Memory B cell (primary cell): Measurements from ENCODE around the gene PDZRN3.

ENCODE experiments used
- ATAC-seq: fragments of 150-1000 bp; cut with Tn5 transposase; 2 replicates; pipeline ENCODE4 v1.10.0; 2021; ENCODE audit warnings: low read depth, mild to moderate bottlenecking, moderate library complexity
- DNase-seq, 2 donors: peaks; one replicate each; pipeline ENCODE4 v3.0.0; 2022; ENCODE audit warnings: low spot score in 2 of 2
- H3K27ac Mint-ChIP-seq: one replicate; pipeline ENCODE4 v1.8.0; 2022; ENCODE audit warnings: mild to moderate bottlenecking, moderate library complexity, mixed read lengths
- H3K27me3 Mint-ChIP-seq: one replicate; pipeline ENCODE4 v1.8.0; 2022; ENCODE audit warnings: mixed read lengths
- H3K36me3 Mint-ChIP-seq: one replicate; pipeline ENCODE4 v1.8.0; 2022; ENCODE audit warnings: mild to moderate bottlenecking, mixed read lengths
- H3K4me1 Mint-ChIP-seq: one replicate; pipeline ENCODE4 v1.8.0; 2022; ENCODE audit warnings: mixed read lengths
- H3K4me3 Mint-ChIP-seq: one replicate; pipeline ENCODE4 v1.8.0; 2022; ENCODE audit warnings: mild to moderate bottlenecking, moderate library complexity, mixed read lengths
- H3K9me3 Mint-ChIP-seq: one replicate; pipeline ENCODE4 v1.8.0; 2022; ENCODE audit warnings: mixed read lengths

PDZRN3 gene

DNA sequence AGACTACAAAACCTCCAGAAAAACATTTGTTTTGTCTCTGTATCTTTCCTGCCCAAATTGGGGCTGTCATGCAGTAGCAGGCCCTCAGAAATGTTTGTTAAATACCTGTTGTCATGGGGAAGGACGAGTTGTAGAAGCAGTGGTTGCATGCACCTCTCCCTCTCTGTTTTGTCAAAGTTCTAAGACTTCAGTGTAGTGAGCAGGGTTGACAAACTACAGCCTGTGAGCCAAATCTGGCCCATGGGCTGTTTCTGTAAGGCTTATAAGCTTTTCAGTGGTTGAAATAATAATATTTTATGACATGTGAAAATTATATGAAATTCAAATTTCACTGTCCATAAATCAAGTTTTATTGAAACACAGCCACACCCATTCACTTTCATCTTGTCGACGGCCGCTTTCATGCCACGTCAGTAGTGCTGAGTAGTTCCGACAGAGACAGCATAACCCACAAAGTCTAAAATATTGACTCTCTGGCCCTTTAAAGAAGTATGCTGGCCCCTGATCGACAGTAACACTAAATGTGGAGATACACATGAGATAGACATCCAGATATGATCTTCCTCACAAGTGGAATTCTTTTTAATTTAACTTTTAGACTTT is 102.9 kb downstream of the PDZRN3 start:
- Mint-ChIP-seq H3K4me3 (no peak overlapping the region), H3K4me1 (no peaks in the 10 kb centered on the region), H3K9me3 (peaks cover 3% of the 10 kb centered on the region), H3K27me3 (peaks cover 3% of the 10 kb centered on the region), H3K27ac (no peak overlapping the region), H3K36me3 (no peaks in the 10 kb centered on the region)
- no peak for ATAC-seq
- DNase-seq = no peak

DNA sequence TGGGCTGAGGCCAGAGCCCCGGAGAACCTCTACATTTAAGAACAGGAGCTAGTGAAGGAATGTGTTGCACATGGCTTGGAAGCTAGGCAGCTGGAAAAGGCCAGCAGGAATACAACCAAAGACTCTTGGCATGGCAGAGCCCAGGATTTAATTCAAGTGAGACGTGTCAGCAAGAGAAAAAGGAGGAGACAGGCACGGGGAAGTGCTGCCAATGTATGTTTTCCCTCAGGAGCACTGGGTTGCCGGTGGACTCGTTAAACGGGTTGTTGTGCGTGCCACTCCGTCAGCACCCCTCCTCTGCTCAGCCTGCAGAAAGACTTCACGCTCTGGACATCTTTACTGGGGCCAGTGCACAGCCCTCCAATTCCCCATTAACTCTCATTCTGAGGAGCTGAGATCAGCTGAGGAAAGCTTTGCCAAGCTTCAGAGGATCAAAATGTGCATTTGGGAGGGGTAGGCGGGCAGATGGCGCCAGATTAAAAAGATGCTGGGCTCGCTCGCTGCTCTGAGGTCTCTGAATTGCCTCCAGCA is 103.7 kb downstream of the PDZRN3 start:
- no peak overlapping the region for H3K27ac Mint-ChIP-seq
- DNase-seq = no peak
- peaks cover 3% of the 10 kb centered on the region for H3K27me3 Mint-ChIP-seq
- no peak for ATAC-seq
- peaks cover 3% of the 10 kb centered on the region for H3K9me3 Mint-ChIP-seq
- H3K4me1 Mint-ChIP-seq = no peaks in the 10 kb centered on the region
- no peaks in the 10 kb centered on the region for H3K36me3 Mint-ChIP-seq
- no peak overlapping the region for H3K4me3 Mint-ChIP-seq

DNA sequence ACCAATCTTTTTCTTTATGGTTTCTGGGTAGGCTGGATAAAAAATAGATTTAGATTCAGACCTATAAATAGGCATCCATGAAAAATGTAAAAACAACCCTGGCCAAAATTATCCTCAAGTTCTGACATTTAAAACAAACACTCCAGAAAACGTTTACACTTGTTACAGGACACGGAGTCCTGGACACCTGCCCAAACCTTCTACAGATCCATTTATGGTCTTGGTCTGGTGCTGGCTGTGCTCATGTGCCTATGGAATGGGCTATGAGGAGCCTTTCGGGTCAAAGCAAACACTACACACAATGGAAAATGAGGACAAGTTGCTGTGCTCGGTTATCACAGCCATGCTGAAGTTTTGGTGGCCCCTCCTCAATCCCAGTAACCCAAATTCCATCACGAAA is 108.1 kb downstream of the PDZRN3 start:
- H3K36me3 Mint-ChIP-seq = no peaks in the 10 kb centered on the region

DNA sequence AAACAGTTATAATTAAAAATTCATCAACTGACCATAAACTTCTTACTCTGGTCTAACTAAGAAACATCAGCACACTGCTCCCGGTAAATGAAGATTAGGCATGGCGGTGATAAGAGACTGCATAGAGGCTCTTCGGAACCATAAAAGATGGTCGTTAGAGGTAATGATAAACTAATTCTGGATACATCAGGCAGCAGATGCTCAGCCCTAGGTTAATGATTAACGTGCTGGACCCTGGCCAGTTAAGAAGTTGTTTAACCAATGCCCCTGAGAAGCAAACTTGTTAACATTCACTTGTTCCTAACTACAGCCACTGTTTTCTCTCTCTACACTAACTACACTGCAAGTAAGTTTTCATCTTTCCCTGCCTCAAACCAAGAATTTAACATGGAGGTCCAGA is 111.5 kb downstream of the PDZRN3 start:
- Mint-ChIP-seq H3K36me3 (no peaks in the 10 kb centered on the region), H3K9me3 (no peaks in the 10 kb centered on the region), H3K4me3 (no peak overlapping the region), H3K27ac (no peak overlapping the region), H3K27me3 (no peaks in the 10 kb centered on the region), H3K4me1 (no peaks in the 10 kb centered on the region)
- DNase-seq (no peak), ATAC-seq (no peak)

More for the DNA sequence above, 108.1 kb downstream of the PDZRN3 start:
- Mint-ChIP-seq H3K4me1 (no peaks in the 10 kb centered on the region), H3K9me3 (no peaks in the 10 kb centered on the region), H3K4me3 (no peak overlapping the region), H3K27me3 (no peaks in the 10 kb centered on the region), H3K27ac (no peak overlapping the region)
- ATAC-seq (no peak), DNase-seq (no peak)

DNA sequence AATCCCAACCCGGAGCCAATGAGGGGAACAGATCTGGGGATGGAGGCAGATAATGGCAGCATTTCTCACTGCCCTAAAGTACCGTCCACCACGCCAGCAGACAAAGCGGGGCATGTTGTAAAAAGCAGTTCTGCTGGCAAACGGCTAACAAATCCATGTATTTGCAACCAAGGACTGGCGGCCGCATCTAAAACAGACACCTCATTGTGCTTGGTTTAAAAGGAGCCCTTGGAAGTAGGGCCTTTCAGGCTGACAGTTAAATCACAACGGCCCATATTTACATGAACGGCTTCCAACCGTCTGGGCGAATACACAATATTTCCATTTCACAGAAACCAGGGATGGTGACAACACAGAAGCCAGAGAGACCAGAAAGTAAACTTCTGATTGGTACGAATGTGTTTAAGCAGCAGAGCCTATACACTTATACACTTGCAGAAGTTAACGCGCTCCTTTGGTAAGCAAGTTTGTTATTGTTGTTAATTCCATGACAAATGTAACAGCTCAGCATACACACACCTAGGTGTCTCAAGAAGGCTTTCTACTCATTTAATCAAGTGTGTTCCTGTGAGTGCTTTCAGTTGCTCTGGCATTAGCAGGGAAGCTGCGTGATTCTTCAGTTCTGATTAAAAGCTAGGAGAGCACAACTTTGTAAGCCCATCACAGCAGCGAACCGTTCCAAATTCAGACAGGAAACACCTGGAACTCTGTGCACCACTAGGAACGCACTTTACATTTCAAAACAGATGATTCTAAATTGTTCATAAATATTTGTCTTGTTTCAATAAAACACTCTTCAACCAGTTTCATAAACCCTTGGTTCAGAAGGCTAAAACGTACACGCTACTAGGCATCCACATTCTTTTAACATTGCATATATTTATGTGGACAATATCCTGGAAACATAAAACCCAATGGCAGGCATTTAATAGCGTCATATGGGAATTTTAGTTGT is 112.9 kb downstream of the PDZRN3 start:
- Mint-ChIP-seq H3K9me3 (no peaks in the 10 kb centered on the region), H3K4me1 (no peaks in the 10 kb centered on the region), H3K36me3 (no peaks in the 10 kb centered on the region), H3K4me3 (no peak overlapping the region), H3K27me3 (peaks cover 1% of the 10 kb centered on the region), H3K27ac (no peak overlapping the region)
- ATAC-seq (no peak), DNase-seq (no peak)

DNA sequence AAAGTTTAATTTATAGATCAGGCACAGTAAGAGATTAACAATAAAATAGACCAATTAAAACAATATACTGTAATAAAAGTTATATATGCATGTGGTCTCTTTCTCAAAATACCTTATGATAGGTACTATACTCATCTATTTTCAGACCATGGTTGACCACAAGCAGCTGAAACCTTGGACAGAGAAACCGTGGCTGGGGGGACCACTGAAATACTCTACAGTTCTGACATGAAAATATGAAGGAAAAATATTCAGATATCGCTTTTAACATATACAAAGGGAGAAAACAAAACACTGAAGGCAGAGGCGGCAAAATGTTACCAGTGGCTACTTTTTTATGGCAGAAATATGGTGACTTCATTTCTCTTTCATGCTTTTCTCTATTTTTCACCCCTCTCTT is 114.0 kb downstream of the PDZRN3 start:
- H3K36me3 Mint-ChIP-seq = no peaks in the 10 kb centered on the region
- peaks cover 2% of the 10 kb centered on the region for H3K27me3 Mint-ChIP-seq
- ATAC-seq (no peak), DNase-seq (no peak)
- no peak overlapping the region for H3K4me3 Mint-ChIP-seq
- no peaks in the 10 kb centered on the region for H3K9me3 Mint-ChIP-seq
- H3K27ac Mint-ChIP-seq = no peak overlapping the region
- H3K4me1 Mint-ChIP-seq = no peaks in the 10 kb centered on the region

DNA sequence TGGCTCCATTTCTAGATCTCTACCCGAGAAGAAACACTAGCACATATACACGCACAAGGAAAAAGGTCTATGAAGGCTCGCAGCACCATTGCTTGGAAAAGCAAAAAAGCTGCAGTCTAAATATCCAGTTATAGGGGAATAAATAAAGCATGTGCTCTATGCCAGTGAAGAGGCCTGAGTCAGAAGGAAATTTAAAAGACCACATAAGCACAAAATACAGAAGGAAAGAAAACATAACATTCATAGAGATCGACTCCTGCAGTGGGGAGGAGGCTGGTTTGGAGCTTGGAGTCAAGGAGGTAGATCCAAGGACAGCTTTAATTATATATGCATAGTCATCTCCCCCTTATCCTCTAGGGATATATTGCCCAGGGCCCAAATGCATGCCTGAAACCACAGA is 114.4 kb downstream of the PDZRN3 start:
- no peaks in the 10 kb centered on the region for H3K9me3 Mint-ChIP-seq
- H3K4me1 Mint-ChIP-seq = no peaks in the 10 kb centered on the region
- H3K36me3 Mint-ChIP-seq = no peaks in the 10 kb centered on the region
- H3K4me3 Mint-ChIP-seq = no peak overlapping the region
- no peak overlapping the region for H3K27ac Mint-ChIP-seq
- no peak for DNase-seq
- ATAC-seq = no peak
- H3K27me3 Mint-ChIP-seq = peaks cover 3% of the 10 kb centered on the region

DNA sequence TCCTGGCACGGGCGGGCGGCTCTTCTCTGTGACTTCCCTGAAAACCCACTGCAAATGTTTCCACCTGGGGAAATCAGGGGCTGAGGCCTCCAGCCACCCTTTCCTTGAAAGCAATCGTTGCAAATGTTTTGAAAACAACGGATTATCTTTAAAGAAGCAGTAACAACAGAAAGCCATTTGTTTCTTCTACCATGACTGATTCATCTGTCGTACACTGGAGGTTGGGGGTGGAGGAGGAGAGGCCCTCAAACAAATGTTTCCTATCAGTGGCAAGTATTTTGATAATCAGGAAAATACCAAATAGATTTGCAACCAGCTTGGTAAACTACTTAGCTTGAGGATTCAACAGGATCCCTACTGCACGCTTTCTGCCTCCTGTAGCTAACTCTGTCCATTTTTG is 114.9 kb downstream of the PDZRN3 start:
- H3K4me3 Mint-ChIP-seq = no peak overlapping the region
- H3K9me3 Mint-ChIP-seq = no peaks in the 10 kb centered on the region
- peaks cover 3% of the 10 kb centered on the region for H3K27me3 Mint-ChIP-seq
- H3K4me1 Mint-ChIP-seq = no peaks in the 10 kb centered on the region
- ATAC-seq = no peak
- no peak overlapping the region for H3K27ac Mint-ChIP-seq
- no peaks in the 10 kb centered on the region for H3K36me3 Mint-ChIP-seq
- no peak for DNase-seq

DNA sequence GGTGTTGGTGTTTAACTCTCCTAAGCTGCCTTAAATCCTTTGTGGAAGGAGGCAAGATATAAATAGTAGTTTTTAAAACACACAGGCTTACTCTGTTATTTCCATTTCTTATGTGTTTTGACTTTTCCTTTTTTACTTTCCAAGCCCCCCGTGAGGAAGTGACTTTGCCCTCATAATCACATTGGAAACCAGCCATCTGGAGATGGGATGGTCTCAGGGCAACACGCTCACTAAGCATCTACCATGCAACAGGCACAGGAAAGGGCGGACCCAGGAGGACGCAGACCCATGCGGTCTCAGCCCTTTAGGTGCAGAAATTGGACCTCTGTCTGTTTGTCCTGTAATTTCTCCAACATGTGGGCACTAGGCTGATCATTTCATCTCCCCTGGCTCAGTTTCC is 115.7 kb downstream of the PDZRN3 start:
- no peak overlapping the region for H3K27ac Mint-ChIP-seq

DNA sequence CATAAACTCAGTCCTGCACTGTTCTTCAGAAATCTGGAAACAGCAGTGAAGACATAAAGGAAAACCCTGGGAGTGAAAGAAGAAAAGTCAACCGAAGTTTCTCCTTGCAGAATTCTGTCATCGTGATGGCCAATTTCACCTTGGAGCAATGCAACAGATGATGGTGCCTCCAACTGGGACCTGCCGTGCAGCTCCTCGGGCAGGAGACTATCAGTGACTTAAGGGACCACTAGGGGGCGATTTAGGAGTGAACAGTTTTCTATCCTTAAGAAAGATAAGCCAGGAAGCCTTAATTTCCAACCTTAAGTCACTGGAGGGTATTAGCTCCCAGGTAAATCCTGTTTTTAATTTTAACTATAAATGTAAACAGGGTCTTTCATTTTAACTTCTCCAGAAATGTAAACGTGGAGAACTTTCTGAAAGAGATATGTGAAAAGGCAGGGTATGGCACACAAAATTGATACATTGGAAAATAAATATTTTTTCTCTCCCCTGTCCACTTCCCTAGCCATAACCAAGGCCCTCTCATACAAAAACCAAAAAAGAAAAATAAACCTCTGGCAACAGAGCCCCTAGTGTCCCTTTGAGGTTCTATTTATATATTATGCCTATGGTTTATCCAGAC is 116.3 kb downstream of the PDZRN3 start:
- Mint-ChIP-seq H3K27ac (no peak overlapping the region), H3K36me3 (no peaks in the 10 kb centered on the region), H3K27me3 (peaks cover 3% of the 10 kb centered on the region), H3K4me3 (no peak overlapping the region), H3K9me3 (no peaks in the 10 kb centered on the region), H3K4me1 (no peaks in the 10 kb centered on the region)
- ATAC-seq (peak; percentile 44), DNase-seq (no peak)

More for the DNA sequence above, 115.7 kb downstream of the PDZRN3 start:
- no peaks in the 10 kb centered on the region for H3K36me3 Mint-ChIP-seq
- no peak overlapping the region for H3K4me3 Mint-ChIP-seq
- ATAC-seq (no peak), DNase-seq (no peak)
- H3K4me1 Mint-ChIP-seq = no peaks in the 10 kb centered on the region
- H3K9me3 Mint-ChIP-seq = no peaks in the 10 kb centered on the region
- peaks cover 3% of the 10 kb centered on the region for H3K27me3 Mint-ChIP-seq

DNA sequence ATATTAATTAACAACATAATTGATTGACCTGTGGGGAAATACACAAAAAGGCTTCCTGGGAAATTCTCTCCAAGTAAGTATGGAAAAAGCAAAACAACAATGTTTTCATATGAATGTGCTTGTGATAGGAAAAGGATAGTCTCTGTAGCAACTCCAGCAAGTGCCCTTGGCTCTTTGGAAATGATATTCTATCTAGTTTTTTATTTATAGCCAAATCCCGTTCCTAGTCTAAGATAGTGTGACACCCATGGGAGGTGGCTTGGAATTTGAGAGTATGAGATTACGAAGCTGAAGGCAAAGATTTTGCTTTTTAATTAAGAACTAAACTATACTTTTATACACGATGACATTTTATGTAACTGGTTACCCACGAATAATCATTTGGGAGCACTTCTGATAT is 119.9 kb downstream of the PDZRN3 start:
- ATAC-seq (no peak), DNase-seq (no peak)
- Mint-ChIP-seq H3K27me3 (peaks cover 6% of the 10 kb centered on the region), H3K4me1 (no peaks in the 10 kb centered on the region), H3K36me3 (no peaks in the 10 kb centered on the region), H3K9me3 (no peaks in the 10 kb centered on the region), H3K4me3 (no peak overlapping the region), H3K27ac (no peak overlapping the region)

DNA sequence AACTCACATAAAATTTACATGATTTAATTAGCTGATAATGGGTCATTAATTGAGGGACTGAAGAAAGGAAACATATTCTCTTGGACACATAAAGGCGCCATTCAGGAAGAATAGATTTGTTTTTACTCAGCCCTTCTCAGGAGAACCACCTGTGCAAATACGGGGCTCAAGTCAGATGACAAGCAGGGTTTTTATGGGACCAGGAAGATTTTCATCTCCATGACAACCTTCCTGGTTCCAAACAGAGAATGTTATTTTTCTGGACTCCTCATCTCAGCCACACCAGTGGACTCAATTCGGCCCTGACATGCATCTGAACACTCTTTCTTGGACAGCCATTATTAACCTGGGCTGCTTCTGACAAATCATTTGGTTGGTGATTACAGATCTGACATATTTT is 120.5 kb downstream of the PDZRN3 start:
- no peak for ATAC-seq
- no peak overlapping the region for H3K27ac Mint-ChIP-seq
- H3K27me3 Mint-ChIP-seq = peaks cover 6% of the 10 kb centered on the region
- H3K9me3 Mint-ChIP-seq = no peaks in the 10 kb centered on the region
- no peaks in the 10 kb centered on the region for H3K4me1 Mint-ChIP-seq
- no peak overlapping the region for H3K4me3 Mint-ChIP-seq
- DNase-seq = no peak
- no peaks in the 10 kb centered on the region for H3K36me3 Mint-ChIP-seq

DNA sequence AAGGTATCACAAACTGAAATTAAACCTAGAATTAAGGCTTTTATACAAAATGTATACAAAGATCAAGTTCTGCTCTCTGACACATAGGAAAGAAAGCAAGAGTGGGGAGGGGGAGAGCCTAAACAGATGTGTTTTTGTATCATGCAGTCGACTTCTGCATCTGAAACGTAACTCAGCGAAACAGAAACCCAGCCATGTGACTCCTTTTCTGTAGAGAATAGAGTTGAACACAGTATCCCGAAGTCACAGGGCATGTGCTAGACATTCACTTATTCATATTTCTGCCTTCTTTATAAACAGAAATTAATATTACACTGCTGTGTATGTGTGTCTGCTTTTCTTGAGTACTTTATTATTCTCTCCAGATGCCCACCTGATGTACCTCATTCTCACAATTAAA is 121.0 kb downstream of the PDZRN3 start:
- Mint-ChIP-seq H3K4me1 (no peaks in the 10 kb centered on the region), H3K27me3 (peaks cover 6% of the 10 kb centered on the region), H3K36me3 (no peaks in the 10 kb centered on the region), H3K27ac (no peak overlapping the region), H3K4me3 (no peak overlapping the region), H3K9me3 (no peaks in the 10 kb centered on the region)
- ATAC-seq (no peak), DNase-seq (no peak)
